Measurements from ENCODE around the gene CAMK2A. TPM values are rescaled to one million over a fixed set of nuclear protein-coding genes. Genes with fewer than 3 reads are reported as not detected.

CAMK2A gene
- total RNA-seq, 4 donors from 2014 or later: 1.2 TPM; not detected in 3

- no peak for DNase-seq
- Histone ChIP-seq H3K4me3 (no peak overlapping the region), H3K4me1 (peaks cover 0 to 15% (median 5%) of the 10 kb centered on the region in 4 donors), H3K9me3 (no peaks in the 10 kb centered on the region), H3K27ac (peak overlapping the region in 3 of 4 donors; percentile 9 to 68 (median 20)), H3K27me3 (no peaks in the 10 kb centered on the region), H3K36me3 (no peaks in the 10 kb centered on the region)
- TF ChIP-seq CTCF (IDR thresholded peaks at IDR 0.05) (no peak), POLR2A (IDR thresholded peaks at IDR 0.05) (no peak)
Observed at GRCh38 chr5:150298701-150299451, 9.3 kb upstream of the CAMK2A start.

GRCh38 chr5:150297934-150298595, 8.5 kb upstream of the CAMK2A start:
- Histone ChIP-seq H3K27me3 (no peaks in the 10 kb centered on the region), H3K9me3 (no peaks in the 10 kb centered on the region), H3K4me3 (no peak overlapping the region), H3K36me3 (no peaks in the 10 kb centered on the region), H3K4me1 (peaks cover 0 to 12% (median 5%) of the 10 kb centered on the region in 4 donors), H3K27ac (no peak overlapping the region)
- DNase-seq: peak in 1 of 3 donors; percentile 39
- TF ChIP-seq POLR2A (IDR thresholded peaks at IDR 0.05) (no peak), CTCF (IDR thresholded peaks at IDR 0.05) (no peak)

GRCh38 chr5:150297236-150297890, 7.8 kb upstream of the CAMK2A start:
- Histone ChIP-seq H3K4me3 (no peak overlapping the region), H3K4me1 (peaks cover 0 to 9% (median 4%) of the 10 kb centered on the region in 4 donors), H3K9me3 (no peaks in the 10 kb centered on the region), H3K27me3 (no peaks in the 10 kb centered on the region), H3K27ac (no peak overlapping the region), H3K36me3 (no peaks in the 10 kb centered on the region)
- DNase-seq: no peak
- TF ChIP-seq POLR2A (IDR thresholded peaks at IDR 0.05): no peak
- no peak for TF ChIP-seq CTCF (IDR thresholded peaks at IDR 0.05)

- Histone ChIP-seq H3K36me3 (no peaks in the 10 kb centered on the region), H3K4me1 (peaks cover 0 to 9% (median 2%) of the 10 kb centered on the region in 4 donors), H3K27ac (no peak overlapping the region), H3K4me3 (no peak overlapping the region), H3K9me3 (no peaks in the 10 kb centered on the region), H3K27me3 (no peaks in the 10 kb centered on the region)
- no peak for TF ChIP-seq CTCF (IDR thresholded peaks at IDR 0.05)
- DNase-seq: peak in 1 of 3 donors; percentile 39
Observed at GRCh38 chr5:150296496-150296895, 6.9 kb upstream of the CAMK2A start.

- no peaks in the 10 kb centered on the region for H3K9me3 ChIP-seq
- no peaks in the 10 kb centered on the region for H3K27me3 ChIP-seq
- peaks cover 0 to 9% (median 2%) of the 10 kb centered on the region in 4 donors for H3K4me1 ChIP-seq
- peak in 1 of 3 donors; percentile 31 for DNase-seq
- no peak overlapping the region for H3K4me3 ChIP-seq
- no peak for TF ChIP-seq POLR2A (IDR thresholded peaks at IDR 0.05)
- H3K36me3 ChIP-seq: no peaks in the 10 kb centered on the region
- no peak overlapping the region for H3K27ac ChIP-seq
Observed at GRCh38 chr5:150295741-150296486, 6.3 kb upstream of the CAMK2A start.

All from Peyer's patch (tissue), 4 donors.